NCI-H2196 (cell line): ENCODE data around the gene PFN3.
A peak's percentile ranks its signal among the peaks of the same experiment; 100 is the strongest.

ENCODE experiments used
- DNase-seq: peaks from one replicate; lab custom pipeline; 2025; ENCODE audit not compliant: unreplicated experiment; lab: John Stamatoyannopoulos, UW

The PFN3 gene

GRCh38 chr5:177399997-177400868 is at the start of gene PFN3:
TSS of gene PFN3 (minus strand) at chr5:177400661. CDS start at chr5:177400576, 85 bp downstream.
- DNase-seq = no peak

- DNase-seq = no peak
Measured at GRCh38 chr5:177449140-177450061, 48.9 kb upstream of the PFN3 start.

- no peak for DNase-seq
Measured at GRCh38 chr5:177448244-177448950, 47.9 kb upstream of the PFN3 start.

- DNase-seq = peak; percentile 83
Measured at GRCh38 chr5:177447611-177448243, 47.3 kb upstream of the PFN3 start.

GRCh38 chr5:177447066-177447610 is 46.7 kb upstream of the PFN3 start:
- peak; percentile 83 for DNase-seq

- peak; percentile 83 for DNase-seq
Measured at GRCh38 chr5:177446200-177447065, 46.0 kb upstream of the PFN3 start, which contains the start of gene PRR7. TSS of gene PRR7 (plus strand) at chr5:177446814. CDS start at chr5:177455068, 8,254 bp downstream.

- DNase-seq = no peak
Measured at GRCh38 chr5:177445917-177446199, 45.4 kb upstream of the PFN3 start.

GRCh38 chr5:177445052-177445916 is 44.8 kb upstream of the PFN3 start:
- DNase-seq = no peak

- no peak for DNase-seq
Measured at GRCh38 chr5:177444106-177445051, 43.9 kb upstream of the PFN3 start.

GRCh38 chr5:177443144-177443983 is 42.9 kb upstream of the PFN3 start:
- no peak for DNase-seq

GRCh38 chr5:177442066-177442826 is 41.8 kb upstream of the PFN3 start:
- DNase-seq = no peak

GRCh38 chr5:177440990-177441780 is 40.7 kb upstream of the PFN3 start:
- no peak for DNase-seq

GRCh38 chr5:177440211-177440989 is 39.9 kb upstream of the PFN3 start:
- DNase-seq = no peak

- no peak for DNase-seq
Measured at GRCh38 chr5:177439518-177440053, 39.1 kb upstream of the PFN3 start.
